HEK293 (cell line): Measurements from ENCODE around the gene USP22.

Experiments used
- CTCF ChIA-PET: fragments of 350-600 bp; formaldehyde crosslinking; extraction: SDS; loops from one replicate; lab custom pipeline; 2021; ENCODE audit warnings: antibody characterized with exemption; lab: Yijun Ruan, JAX
- POLR2A ChIA-PET: fragments of 300-600 bp; formaldehyde crosslinking; extraction: SDS; loops from one replicate; lab custom pipeline; 2020; ENCODE audit warnings: antibody characterized with exemption, inconsistent platforms; lab: Yijun Ruan, JAX
- H3K27ac ChIP-seq: fragments of 200-500 bp; sonication (Bioruptor generic); 2 replicates; pipeline ENCODE4 v1.5.1; 2014; ENCODE audit warnings: low read depth, low read length, control low read depth, inconsistent platforms; ENCODE audit errors: extremely low read depth
- H3K36me3 ChIP-seq, 2 experiments: fragments of 200-500 bp in 1 of 2; sonication (Bioruptor generic) in 1 of 2; 1 replicate in 1 of 2; 2 replicates in 1 of 2; pipeline ENCODE4 v1.5.1; 2014 to 2017; ENCODE audit warnings: inconsistent platforms in 2 of 2, low read length in 2 of 2; ENCODE audit not compliant: control insufficient read depth in 2 of 2, insufficient read depth in 1 of 2
- H3K4me1 ChIP-seq: fragments of 200-500 bp; sonication (Bioruptor generic); 2 replicates; pipeline ENCODE4 v1.5.1; 2014; ENCODE audit warnings: mild to moderate bottlenecking, low read length, inconsistent platforms; ENCODE audit not compliant: control insufficient read depth, insufficient read depth
- H3K4me3 ChIP-seq: 2 replicates; pipeline ENCODE4 v1.5.1; 2011; ENCODE audit warnings: low read depth, mild to moderate bottlenecking, control low read depth, low read length, moderate library complexity
- H3K9me3 ChIP-seq: fragments of 200-500 bp; sonication (Bioruptor generic); 2 replicates; pipeline ENCODE4 v1.5.1; 2014; ENCODE audit warnings: low read depth, low read length, inconsistent platforms; ENCODE audit not compliant: control insufficient read depth, insufficient read depth
- ATF2 ChIP-seq: fragments of 450-650 bp; formaldehyde crosslinking; IDR thresholded peaks from 2 replicates; pipeline ENCODE4 v1.5.1; 2016; ENCODE audit warnings: missing biosample characterization, missing genetic modification characterization, low read depth
- KLF1 ChIP-seq: fragments of 450-650 bp; formaldehyde crosslinking; IDR thresholded peaks from 2 replicates; pipeline ENCODE4 v1.5.1; 2016; ENCODE audit warnings: missing biosample characterization, missing genetic modification characterization
- KLF10 ChIP-seq: fragments of 450-650 bp; IDR thresholded peaks from 2 replicates; pipeline ENCODE4 v1.5.1; 2018; ENCODE audit warnings: missing biosample characterization, mild to moderate bottlenecking, missing genetic modification characterization
- PRDM10 ChIP-seq: fragments of 450-650 bp; formaldehyde crosslinking; IDR thresholded peaks from 2 replicates; pipeline ENCODE4 v1.5.1; 2016; ENCODE audit warnings: missing biosample characterization, missing genetic modification characterization
- WT1 ChIP-seq: fragments of 450-650 bp; formaldehyde crosslinking; IDR thresholded peaks from 2 replicates; pipeline ENCODE4 v1.5.1; 2016; ENCODE audit warnings: missing biosample characterization, missing genetic modification characterization
- ZBTB20 ChIP-seq: fragments of 450-650 bp; formaldehyde crosslinking; IDR thresholded peaks from 2 replicates; pipeline ENCODE4 v1.5.1; 2016; ENCODE audit warnings: missing biosample characterization, missing genetic modification characterization
- ZBTB49 ChIP-seq: fragments of 450-650 bp; formaldehyde crosslinking; IDR thresholded peaks from 2 replicates; pipeline ENCODE4 v1.5.1; 2016; ENCODE audit warnings: missing biosample characterization, missing genetic modification characterization, low read depth
- ZNF2 ChIP-seq: fragments of 450-650 bp; formaldehyde crosslinking; IDR thresholded peaks from 2 replicates; pipeline ENCODE4 v1.5.1; 2016; ENCODE audit warnings: missing biosample characterization, missing genetic modification characterization
- ZNF335 ChIP-seq: fragments of 450-650 bp; formaldehyde crosslinking; conservative IDR thresholded peaks from 2 replicates; pipeline ENCODE4 v1.5.1; 2016; ENCODE audit warnings: missing biosample characterization, missing genetic modification characterization
- ZNF366 ChIP-seq: fragments of 450-650 bp; formaldehyde crosslinking; conservative IDR thresholded peaks from 2 replicates; pipeline ENCODE4 v1.5.1; 2016; ENCODE audit warnings: missing biosample characterization, missing genetic modification characterization
- ZNF449 ChIP-seq: fragments of 450-650 bp; formaldehyde crosslinking; IDR thresholded peaks from 2 replicates; pipeline ENCODE4 v1.5.1; 2017; ENCODE audit warnings: missing biosample characterization, mild to moderate bottlenecking, missing genetic modification characterization, moderate library complexity
- ZNF600 ChIP-seq: fragments of 450-650 bp; formaldehyde crosslinking; IDR thresholded peaks from 2 replicates; pipeline ENCODE4 v1.5.1; 2016; ENCODE audit warnings: missing biosample characterization, missing genetic modification characterization
- ZNF629 ChIP-seq: fragments of 450-650 bp; formaldehyde crosslinking; IDR thresholded peaks from 2 replicates; pipeline ENCODE4 v1.5.1; 2017; ENCODE audit warnings: missing biosample characterization, missing genetic modification characterization
- ZNF645 ChIP-seq: fragments of 450-650 bp; formaldehyde crosslinking; IDR thresholded peaks from 2 replicates; pipeline ENCODE4; 2016; ENCODE audit warnings: missing biosample characterization, missing genetic modification characterization

USP22 gene

GRCh38 chr17:21002309-21003006 lies 40.4 kb downstream of the USP22 start:
- CTCF ChIA-PET: interaction anchor here (0.8 to 1.4 kb wide), 3 partner anchors 9 to 201 kb away, joined by 3 to 4 read pairs (median 4); no protein-coding TSS in a partner anchor
- no peaks in the 10 kb centered on the region for H3K9me3 ChIP-seq
- peak; percentile 46; the same call in 1 of the 2 replicates for TF ChIP-seq PRDM10 (tag by site-specific recombination)
- no peak for TF ChIP-seq ZNF2
- H3K4me3 ChIP-seq: no peak overlapping the region
- H3K4me1 ChIP-seq: no peaks in the 10 kb centered on the region
- H3K27ac ChIP-seq: 0 out of 2 replicates have a peak overlapping the region, but pooled peaks have one; percentile 4
- peaks cover 52 to 93% of the 10 kb centered on the region in 2 experiments for H3K36me3 ChIP-seq
- POLR2A ChIA-PET: no interaction called here

- Histone ChIP-seq H3K4me1 (no peaks in the 10 kb centered on the region), H3K27ac (0 out of 2 replicates have a peak overlapping the region, but pooled peaks have one; percentile 4)
- TF ChIP-seq ZNF600: peak; percentile 55
- no peak for TF ChIP-seq ZNF335 (tag by site-specific recombination)
- no peak for TF ChIP-seq ATF2 (tag by site-specific recombination)
- no peak for TF ChIP-seq KLF10 (tag by site-specific recombination)
- TF ChIP-seq ZNF629 (tag by site-specific recombination): no peak
- TF ChIP-seq ZNF645 (tag by site-specific recombination): no peak
- TF ChIP-seq KLF1 (tag by site-specific recombination): peak; percentile 53
- no peak for TF ChIP-seq ZNF366 (tag by site-specific recombination)
- TF ChIP-seq, all 188 proteins: peak for 2
- no peaks in the 10 kb centered on the region for H3K9me3 ChIP-seq
- H3K4me3 ChIP-seq: no peak overlapping the region
- peaks cover 45 to 87% of the 10 kb centered on the region in 2 experiments for H3K36me3 ChIP-seq
- ChIA-PET CTCF (interaction anchor here (0.7 to 1.0 kb wide), 3 partner anchors 8 to 99 kb away, joined by 3 to 4 read pairs (median 4); no protein-coding TSS in a partner anchor), POLR2A (no interaction called here)
These were observed 41.0 kb downstream of the USP22 start for GRCh38 chr17:21001813-21002221.

- no peaks in the 10 kb centered on the region for H3K4me1 ChIP-seq
- POLR2A ChIA-PET: no interaction called here
- CTCF ChIA-PET: interaction anchor here (0.6 to 1.0 kb wide), 4 partner anchors 8 to 99 kb away, joined by 3 to 4 read pairs (median 4); no protein-coding TSS in a partner anchor
- H3K4me3 ChIP-seq: no peak overlapping the region
- peak; percentile 44 for TF ChIP-seq ZBTB20 (tag by site-specific recombination)
- TF ChIP-seq WT1: no peak
- TF ChIP-seq ZNF449 (tag by site-specific recombination): no peak
- TF ChIP-seq ZBTB49 (tag by site-specific recombination): no peak
- H3K9me3 ChIP-seq: no peaks in the 10 kb centered on the region
- 0 out of 2 replicates have a peak overlapping the region, but pooled peaks have one; percentile 4 for H3K27ac ChIP-seq
- H3K36me3 ChIP-seq: peaks cover 40 to 81% of the 10 kb centered on the region in 2 experiments
These were observed 41.5 kb downstream of the USP22 start for GRCh38 chr17:21001111-21001812.
